PC-3 (cell line): ENCODE data around the gene CD244.

Source experiments
- EZH2 ChIP-seq: fragments of 300-600 bp; sonication (generic); IDR thresholded peaks from one replicate; pipeline ENCODE4 v1.6.1; 2017; ENCODE audit warnings: antibody characterized with exemption, mild to moderate bottlenecking, low read length; ENCODE audit not compliant: unreplicated experiment
- EZH2phosphoT487 ChIP-seq: fragments of 300-600 bp; sonication (generic); IDR thresholded peaks from 2 replicates; pipeline ENCODE4 v1.6.1; 2018; ENCODE audit warnings: mild to moderate bottlenecking, antibody characterized with exemption, low read length, borderline replicate concordance
- TF ChIP-seq, protein P1 (sequence below): fragments of 300-600 bp; sonication (generic); conservative IDR thresholded peaks from 2 replicates; pipeline ENCODE4 v1.5.1; 2017; ENCODE audit warnings: antibody characterized with exemption, low read depth, mild to moderate bottlenecking, low read length

DNA sequence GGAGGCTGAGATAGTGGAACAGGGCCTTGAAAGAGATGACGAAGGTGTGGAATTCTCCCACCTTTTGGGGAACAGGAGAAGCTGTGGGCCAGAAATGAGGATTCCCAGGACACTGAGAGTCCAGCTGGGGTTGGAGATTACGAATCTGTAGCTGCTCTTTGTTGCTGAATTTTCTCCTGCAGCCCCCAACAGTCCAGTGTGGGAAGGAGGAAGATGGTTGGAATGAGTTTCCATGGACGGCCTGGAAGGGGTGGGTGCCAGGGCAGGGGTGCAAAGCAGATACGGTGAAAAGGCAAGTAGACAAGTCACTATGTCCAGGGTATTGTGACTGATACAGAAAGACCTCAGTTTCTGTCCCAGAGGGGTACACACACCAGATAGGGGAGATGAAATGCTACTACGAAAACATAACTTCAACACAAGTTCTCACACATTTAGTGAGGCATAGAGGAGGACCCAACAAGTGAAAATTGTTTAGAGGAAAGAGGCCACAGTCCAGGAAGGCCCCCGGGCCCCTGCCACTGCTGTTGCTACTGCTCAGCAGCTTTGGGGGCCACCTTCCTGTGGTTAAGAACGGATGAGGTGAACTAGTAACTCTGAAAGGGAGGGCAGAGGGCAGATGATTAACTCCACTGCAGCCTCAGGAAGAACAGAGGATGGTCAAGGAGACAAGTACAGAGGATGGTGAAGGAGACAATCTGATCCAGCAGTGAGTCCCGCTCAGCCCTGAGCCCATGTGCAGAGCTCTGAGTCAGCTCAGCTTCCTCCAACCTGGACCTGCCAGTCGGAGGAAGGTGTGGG, 7.3 kb downstream of the CD244 start:
- TF ChIP-seq, protein P1, sequence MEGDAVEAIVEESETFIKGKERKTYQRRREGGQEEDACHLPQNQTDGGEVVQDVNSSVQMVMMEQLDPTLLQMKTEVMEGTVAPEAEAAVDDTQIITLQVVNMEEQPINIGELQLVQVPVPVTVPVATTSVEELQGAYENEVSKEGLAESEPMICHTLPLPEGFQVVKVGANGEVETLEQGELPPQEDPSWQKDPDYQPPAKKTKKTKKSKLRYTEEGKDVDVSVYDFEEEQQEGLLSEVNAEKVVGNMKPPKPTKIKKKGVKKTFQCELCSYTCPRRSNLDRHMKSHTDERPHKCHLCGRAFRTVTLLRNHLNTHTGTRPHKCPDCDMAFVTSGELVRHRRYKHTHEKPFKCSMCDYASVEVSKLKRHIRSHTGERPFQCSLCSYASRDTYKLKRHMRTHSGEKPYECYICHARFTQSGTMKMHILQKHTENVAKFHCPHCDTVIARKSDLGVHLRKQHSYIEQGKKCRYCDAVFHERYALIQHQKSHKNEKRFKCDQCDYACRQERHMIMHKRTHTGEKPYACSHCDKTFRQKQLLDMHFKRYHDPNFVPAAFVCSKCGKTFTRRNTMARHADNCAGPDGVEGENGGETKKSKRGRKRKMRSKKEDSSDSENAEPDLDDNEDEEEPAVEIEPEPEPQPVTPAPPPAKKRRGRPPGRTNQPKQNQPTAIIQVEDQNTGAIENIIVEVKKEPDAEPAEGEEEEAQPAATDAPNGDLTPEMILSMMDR, result no peak
- TF ChIP-seq EZH2 (no peak), EZH2phosphoT487 (no peak)
